HepG2 (cell line): ENCODE results near the gene CYB5D1. TPM values are rescaled to one million over a fixed set of nuclear protein-coding genes. Genes with fewer than 3 reads are reported as not detected.
A peak's percentile ranks its signal among the peaks of the same experiment; 100 is the strongest.

Experiments used
- ARID5B ChIP-seq: IDR thresholded peaks from 2 replicates; pipeline ENCODE4 v1.4.0; 2020; ENCODE audit warnings: mild to moderate bottlenecking, missing genetic modification reagents
- ATF1 ChIP-seq: IDR thresholded peaks from 2 replicates; pipeline ENCODE4 v1.6.1; 2016; ENCODE audit warnings: mild to moderate bottlenecking, control low read depth
- ERF ChIP-seq: IDR thresholded peaks from 2 replicates; pipeline ENCODE4 v1.6.1; 2018; ENCODE audit warnings: missing biosample characterization, missing genetic modification reagents
- HOXA3 ChIP-seq: sonication (generic); formaldehyde crosslinking; IDR thresholded peaks from 2 replicates; pipeline ENCODE4 v1.5.0; 2020; ENCODE audit warnings: missing genetic modification reagents
- HOXA5 ChIP-seq: sonication (generic); formaldehyde crosslinking; IDR thresholded peaks from 2 replicates; pipeline ENCODE4 v1.4.0; 2020; ENCODE audit warnings: missing genetic modification reagents
- MAX ChIP-seq: IDR thresholded peaks from 2 replicates; pipeline ENCODE4 v1.6.1; 2012; ENCODE audit warnings: inconsistent platforms
- MIXL1 ChIP-seq: IDR thresholded peaks from 2 replicates; pipeline ENCODE4 v1.6.1; 2016
- NR2C2 ChIP-seq: sonication (generic); formaldehyde crosslinking; IDR thresholded peaks from 2 replicates; pipeline ENCODE4 v1.4.0; 2020; ENCODE audit warnings: missing genetic modification reagents, mild to moderate bottlenecking, moderate library complexity, borderline replicate concordance
- NR2F1 ChIP-seq, 2 experiments: fragments of 450-650 bp in 1 of 2; formaldehyde crosslinking in 1 of 2; IDR thresholded peaks; 2 replicates each; pipeline versions ENCODE4 v1.5.0 to v1.6.1; 2016 to 2020; ENCODE audit warnings: mild to moderate bottlenecking in 1 of 2, missing compliant biosample characterization in 1 of 2, missing genetic modification reagents in 1 of 2, moderate library complexity in 1 of 2
- NRL ChIP-seq: sonication (generic); formaldehyde crosslinking; IDR thresholded peaks from 2 replicates; pipeline ENCODE4 v1.5.0; 2020; ENCODE audit warnings: missing genetic modification reagents, mild to moderate bottlenecking, moderate library complexity, borderline replicate concordance
- RXRB ChIP-seq: IDR thresholded peaks from 2 replicates; pipeline ENCODE4 v1.6.1; 2016; ENCODE audit warnings: borderline replicate concordance, missing genetic modification reagents, missing compliant biosample characterization
- SAP130 ChIP-seq: IDR thresholded peaks from 2 replicates; pipeline ENCODE4 v1.6.1; 2016; ENCODE audit warnings: low read depth
- TEAD3 ChIP-seq: optimal IDR thresholded peaks from 2 replicates; pipeline ENCODE3; 2016; ENCODE audit warnings: borderline replicate concordance
- TFAP4 ChIP-seq: sonication (generic); IDR thresholded peaks from 2 replicates; pipeline ENCODE4 v1.6.1; 2016; ENCODE audit warnings: low read depth, borderline replicate concordance
- THAP9 ChIP-seq: sonication (generic); formaldehyde crosslinking; IDR thresholded peaks from 2 replicates; pipeline ENCODE4; 2020; ENCODE audit warnings: missing genetic modification reagents, mild to moderate bottlenecking, borderline replicate concordance
- ZSCAN21 ChIP-seq: sonication (generic); formaldehyde crosslinking; IDR thresholded peaks from 2 replicates; pipeline ENCODE4 v1.8.0; 2022; ENCODE audit warnings: mild to moderate bottlenecking, missing genetic modification reagents, moderate library complexity, borderline replicate concordance
- polyA plus RNA-seq, 8 experiments: library from polyadenylated mRNA; depleted of rRNA in 3 of 8; stranded (reverse) in 7 of 8; unstranded in 1 of 8; fragments of >200 nt; fragmentation: Illumina TruSeq in 4 of 8; extraction: Trizol in 4 of 8; gene quantifications; 2 replicates each; pipeline versions ENCODE4 v1.2.1 to v1.2.3, GENCODE V29; 2011 to 2016; ENCODE audit warnings: low read depth in 4 of 8, missing spikeins in 1 of 8, mixed read lengths in 1 of 8; ENCODE audit not compliant: insufficient read depth in 1 of 8
- total RNA-seq, 5 experiments: library from RNA; depleted of rRNA; stranded (reverse); fragments of >200 nt; fragmentation: Illumina TruSeq; extraction: Trizol; gene quantifications; 2 replicates each; pipeline ENCODE4 v1.2.3, GENCODE V29; 2016; ENCODE audit warnings: low read depth in 1 of 5

Gene CYB5D1
- total and polyA plus RNA-seq, 2 of the 13 experiments (the other 11 are each of a cell fraction or from before 2014, with no cell fraction given): 8.9 to 17.0 TPM

- TF ChIP-seq ERF (CRISPR knock-in tag) (peak; percentile 58; the same call in 1 of the 2 replicates), THAP9 (CRISPR knock-in tag) (no peak), MAX (peak; percentile 38; the same call in 1 of the 2 replicates), HOXA5 (0 out of 2 replicates have a peak, but pooled peaks have one; percentile 29), TEAD3 (peak; percentile 15), HOXA3 (CRISPR knock-in tag) (peak; percentile 28; the same call in 1 of the 2 replicates), NR2C2 (peak; percentile 64), ARID5B (peak; percentile 34; the same call in 1 of the 2 replicates), SAP130 (CRISPR knock-in tag) (peak; percentile 52; the same call in 1 of the 2 replicates), NRL (CRISPR knock-in tag) (no peak), RXRB (CRISPR knock-in tag) (peak; percentile 74), MIXL1 (CRISPR knock-in tag) (peak; percentile 19; the same call in 1 of the 2 replicates), TFAP4 (peak; percentile 71; the same call in 1 of the 2 replicates), ATF1 (CRISPR knock-in tag) (no peak), NR2F1 (CRISPR knock-in tag; IDR thresholded peaks at IDR 0.05) (0 out of 4 replicates have a peak, but pooled peaks of 1 of the 2 experiments have one; percentile 55), ZSCAN21 (CRISPR knock-in tag) (0 out of 2 replicates have a peak, but pooled peaks have one; percentile 38)
Measured at GRCh38 chr17:7889166-7889955, 31.6 kb downstream of the CYB5D1 start (continued).
